H1 (cell line): ENCODE results near the gene LRRC61. TPM values are rescaled to one million over a fixed set of nuclear protein-coding genes. Genes with fewer than 3 reads are reported as not detected.

Experiments used
- CTCF ChIA-PET: fragments of 300-600 bp; sonication (Branson Sonifier 250); formaldehyde crosslinking; loops from one replicate; lab custom pipeline; 2021; ENCODE audit not compliant: partially characterized antibody; lab: Charles Lee
- POLR2A ChIA-PET: fragments of 300-600 bp; sonication (Branson Sonifier 250); formaldehyde crosslinking; loops from one replicate; lab custom pipeline; 2021; ENCODE audit warnings: inconsistent platforms; ENCODE audit not compliant: partially characterized antibody; lab: Charles Lee
- DNase-seq, 2 experiments: peaks; one replicate each; pipeline versions ENCODE4 v3.0.0 to v3.0.0-alpha.2; 2010 to 2022; ENCODE audit warnings: low spot score in 2 of 2, low read depth in 1 of 2, mixed read lengths in 1 of 2
- FAIRE-seq: peaks from 2 replicates; lab custom pipeline; 2011; peaks lifted over from hg19 to GRCh38; lab: Jason Lieb, UNC
- H2AFZ ChIP-seq: 2 replicates; pipeline ENCODE4 v1.8.1; 2012; ENCODE audit warnings: low read length, inconsistent platforms
- H2AK5ac ChIP-seq: 2 replicates; pipeline ENCODE4 v1.6.1; 2013; ENCODE audit warnings: low read depth, low read length
- H2BK120ac ChIP-seq: replicated peaks from 2 replicates; pipeline ENCODE3; 2013; ENCODE audit warnings: low read depth, low read length, inconsistent platforms
- H2BK12ac ChIP-seq: 2 replicates; pipeline ENCODE4 v1.6.1; 2013; ENCODE audit warnings: low read depth, low read length
- H2BK15ac ChIP-seq: 2 replicates; pipeline ENCODE4 v1.6.1; 2013; ENCODE audit warnings: low read length
- H2BK20ac ChIP-seq: 2 replicates; pipeline ENCODE4 v1.6.1; 2013; ENCODE audit warnings: low read length
- H2BK5ac ChIP-seq: 2 replicates; pipeline ENCODE4 v1.6.1; 2013; ENCODE audit warnings: low read depth, low read length
- H3K14ac ChIP-seq: 2 replicates; pipeline ENCODE4 v1.6.1; 2013; ENCODE audit warnings: inconsistent platforms; ENCODE audit not compliant: insufficient read length
- H3K18ac ChIP-seq: 2 replicates; pipeline ENCODE4 v1.6.1; 2013; ENCODE audit warnings: low read length; ENCODE audit errors: extremely low read depth
- H3K23ac ChIP-seq: 2 replicates; pipeline ENCODE4 v1.6.1; 2013; ENCODE audit warnings: inconsistent platforms; ENCODE audit not compliant: insufficient read length
- H3K23me2 ChIP-seq: 2 replicates; pipeline ENCODE4 v1.6.1; 2013; ENCODE audit warnings: low read depth, low read length
- H3K27ac ChIP-seq: 2 replicates; pipeline ENCODE4 v1.6.1; 2011; ENCODE audit warnings: low read depth, low read length, inconsistent platforms
- H3K27me3 ChIP-seq, 4 experiments: replicated peaks in 1 of 4; 1 replicate in 1 of 4; 2 replicates in 3 of 4; pipeline versions ENCODE4 v1.6.1 to v1.8.1; 2011 to 2013; ENCODE audit warnings: low read length in 3 of 4, mild to moderate bottlenecking in 3 of 4, inconsistent platforms in 2 of 4, mixed read lengths in 2 of 4, moderate library complexity in 1 of 4; ENCODE audit not compliant: control insufficient read depth in 3 of 4, insufficient read depth in 3 of 4; ENCODE audit errors: extremely low read depth in 1 of 4
- H3K36me3 ChIP-seq, 4 experiments: 2 replicates each; pipeline versions ENCODE4 v1.6.1 to v1.8.1; 2011 to 2013; ENCODE audit warnings: mild to moderate bottlenecking in 4 of 4, low read length in 3 of 4, moderate library complexity in 2 of 4, control low read depth in 1 of 4, inconsistent platforms in 1 of 4; ENCODE audit not compliant: insufficient read depth in 4 of 4, control insufficient read depth in 2 of 4
- H3K4ac ChIP-seq: replicated peaks from 2 replicates; pipeline ENCODE3; 2013; ENCODE audit warnings: low read length, low read depth, mixed read lengths, inconsistent platforms; ENCODE audit not compliant: insufficient read length
- H3K4me1 ChIP-seq, 4 experiments: replicated peaks in 1 of 4; 1 replicate in 1 of 4; 2 replicates in 3 of 4; pipeline versions ENCODE4 v1.6.1 to v1.8.1; 2011 to 2013; ENCODE audit warnings: low read length in 3 of 4, inconsistent platforms in 2 of 4, mixed read lengths in 1 of 4; ENCODE audit not compliant: insufficient read depth in 4 of 4, control insufficient read depth in 3 of 4
- H3K4me2 ChIP-seq, 2 experiments: 2 replicates each; pipeline versions ENCODE4 v1.6.1 to v1.8.1; 2011 to 2013; ENCODE audit warnings: low read depth in 2 of 2, low read length in 2 of 2, control low read depth in 1 of 2, inconsistent platforms in 1 of 2, mild to moderate bottlenecking in 1 of 2; ENCODE audit not compliant: insufficient read depth in 1 of 2
- H3K4me3 ChIP-seq, 4 experiments: fragments of 200-600, 300-600 bp in 1 of 4; sonication (generic), shearing (Covaris generic), sonication (Bioruptor Twin) in 1 of 4; 2 replicates each; pipeline versions ENCODE4 v1.5.1 to v1.8.1; 2011 to 2016; ENCODE audit warnings: low read length in 4 of 4, low read depth in 3 of 4, control low read depth in 2 of 4, inconsistent platforms in 2 of 4, mild to moderate bottlenecking in 2 of 4, mixed read lengths in 1 of 4, moderate library complexity in 1 of 4; ENCODE audit not compliant: insufficient read depth in 2 of 4; ENCODE audit errors: extremely low read depth in 1 of 4
- H3K56ac ChIP-seq: replicated peaks from 2 replicates; pipeline ENCODE3; 2013; ENCODE audit warnings: low read depth, mild to moderate bottlenecking, mixed read lengths, low read length, inconsistent platforms; ENCODE audit not compliant: insufficient read length
- H3K79me1 ChIP-seq: 2 replicates; pipeline ENCODE4 v1.6.1; 2013; ENCODE audit warnings: low read depth, low read length, control low read depth
- H3K79me2 ChIP-seq, 2 experiments: 2 replicates each; pipeline versions ENCODE4 v1.6.1 to v1.8.1; 2012 to 2013; ENCODE audit warnings: low read length in 2 of 2, mild to moderate bottlenecking in 2 of 2, inconsistent platforms in 1 of 2; ENCODE audit not compliant: insufficient read depth in 2 of 2, control insufficient read depth in 1 of 2
- H3K9ac ChIP-seq, 4 experiments: replicated peaks in 1 of 4; 1 replicate in 1 of 4; 2 replicates in 3 of 4; pipeline versions ENCODE4 v1.6.1 to v1.8.1; 2011 to 2013; ENCODE audit warnings: low read depth in 3 of 4, low read length in 3 of 4, control low read depth in 2 of 4, mild to moderate bottlenecking in 2 of 4, moderate library complexity in 2 of 4, inconsistent platforms in 1 of 4; ENCODE audit errors: extremely low read depth in 1 of 4
- H3K9me3 ChIP-seq, 2 experiments: 2 replicates each; pipeline versions ENCODE4 v1.6.1 to v1.8.1; 2012 to 2013; ENCODE audit warnings: mild to moderate bottlenecking in 2 of 2, moderate library complexity in 2 of 2, control low read depth in 1 of 2, inconsistent platforms in 1 of 2, low read depth in 1 of 2, low read length in 1 of 2, mixed read lengths in 1 of 2; ENCODE audit not compliant: insufficient read depth in 2 of 2
- H4K20me1 ChIP-seq, 2 experiments: replicated peaks in 1 of 2; 2 replicates each; pipeline versions ENCODE3 to v1.8.1; 2011 to 2013; ENCODE audit warnings: inconsistent platforms in 2 of 2, low read length in 2 of 2, mild to moderate bottlenecking in 1 of 2; ENCODE audit not compliant: insufficient read depth in 2 of 2, control insufficient read depth in 1 of 2
- H4K5ac ChIP-seq: 2 replicates; pipeline ENCODE4 v1.6.1; 2013; ENCODE audit warnings: low read length, low read depth, mixed read lengths, inconsistent platforms; ENCODE audit not compliant: insufficient read length
- H4K8ac ChIP-seq: 2 replicates; pipeline ENCODE4 v1.8.0; 2013; ENCODE audit warnings: mild to moderate bottlenecking, moderate library complexity, low read length, inconsistent platforms; ENCODE audit not compliant: insufficient read depth; ENCODE audit errors: extremely low read depth
- H4K91ac ChIP-seq: replicated peaks from 2 replicates; pipeline ENCODE3; 2013; ENCODE audit warnings: low read length, mixed read lengths, inconsistent platforms; ENCODE audit not compliant: insufficient read length
- HDAC2 ChIP-seq, 2 experiments: fragments of 300-600 bp in 1 of 2; sonication (generic) in 1 of 2; IDR thresholded peaks; 2 replicates each; pipeline ENCODE4 v1.6.1; 2011 to 2012; ENCODE audit warnings: low read depth in 2 of 2, low read length in 2 of 2, mild to moderate bottlenecking in 2 of 2, moderate library complexity in 2 of 2, borderline replicate concordance in 1 of 2, inconsistent platforms in 1 of 2
- HDAC6 ChIP-seq: IDR thresholded peaks from one replicate; pipeline ENCODE4 v1.7.1; 2012; ENCODE audit warnings: low read depth, mild to moderate bottlenecking, inconsistent platforms, low read length, moderate library complexity
- TAF7 ChIP-seq: optimal IDR thresholded peaks from 2 replicates; pipeline ENCODE3; 2011; ENCODE audit warnings: low read depth, mild to moderate bottlenecking, inconsistent platforms, low read length, moderate library complexity, borderline replicate concordance
- YY1 ChIP-seq: IDR thresholded peaks from 2 replicates; pipeline ENCODE4 v1.6.1; 2011; ENCODE audit warnings: low read depth, mild to moderate bottlenecking, low read length
- WGBS, 2 experiments: shearing (Covaris generic) in 1 of 2; methylation state at CpG; one replicate each; pipeline versions ENCODE4 v1.1.6 to v1.1.7; 2013 to 2015; ENCODE audit warnings: low lambda C conversion rate in 2 of 2, mixed read lengths in 2 of 2, inconsistent platforms in 1 of 2, low coverage in 1 of 2, missing lambda C conversion rate in 1 of 2; ENCODE audit not compliant: insufficient replicate concordance in 2 of 2, insufficient coverage in 1 of 2, insufficient read length in 1 of 2; ENCODE audit errors: extremely low coverage in 1 of 2, missing lambda C conversion rate in 1 of 2; 5-methylcytosine and 5-hydroxymethylcytosine counted together
- polyA plus RNA-seq, 7 experiments: library from polyadenylated mRNA; depleted of rRNA in 3 of 7; stranded (reverse) in 5 of 7; unstranded in 2 of 7; fragments of >200 nt in 5 of 7; fragments of 200-250 nt in 2 of 7; gene quantifications; 1 replicate in 5 of 7; 2 replicates in 1 of 7; 4 replicates in 1 of 7; pipeline versions ENCODE4 v1.2.1 to v1.2.3, GENCODE V29; 2011 to 2013; ENCODE audit warnings: missing spikeins in 2 of 7, mixed read lengths in 2 of 7
- total RNA-seq: library from RNA; stranded (reverse); fragmentation: NEBNext Ultra II Directional; extraction: Animal tissue kit (Norgen Biotek cat#: 25700); gene quantifications from 2 replicates; pipeline ENCODE4 v1.2.1, GENCODE V29; 2021
- TF ChIP-seq, protein P1 (sequence below): IDR thresholded peaks from 2 replicates; pipeline ENCODE4 v1.6.1; 2011; ENCODE audit warnings: low read depth, mild to moderate bottlenecking, low read length; ENCODE audit not compliant: insufficient read depth

Gene LRRC61
- total and polyA plus RNA-seq, 2 of the 8 experiments (the other 6 are each of a cell fraction or from before 2014, with no cell fraction given) = 0.73 to 44.8 TPM

DNA sequence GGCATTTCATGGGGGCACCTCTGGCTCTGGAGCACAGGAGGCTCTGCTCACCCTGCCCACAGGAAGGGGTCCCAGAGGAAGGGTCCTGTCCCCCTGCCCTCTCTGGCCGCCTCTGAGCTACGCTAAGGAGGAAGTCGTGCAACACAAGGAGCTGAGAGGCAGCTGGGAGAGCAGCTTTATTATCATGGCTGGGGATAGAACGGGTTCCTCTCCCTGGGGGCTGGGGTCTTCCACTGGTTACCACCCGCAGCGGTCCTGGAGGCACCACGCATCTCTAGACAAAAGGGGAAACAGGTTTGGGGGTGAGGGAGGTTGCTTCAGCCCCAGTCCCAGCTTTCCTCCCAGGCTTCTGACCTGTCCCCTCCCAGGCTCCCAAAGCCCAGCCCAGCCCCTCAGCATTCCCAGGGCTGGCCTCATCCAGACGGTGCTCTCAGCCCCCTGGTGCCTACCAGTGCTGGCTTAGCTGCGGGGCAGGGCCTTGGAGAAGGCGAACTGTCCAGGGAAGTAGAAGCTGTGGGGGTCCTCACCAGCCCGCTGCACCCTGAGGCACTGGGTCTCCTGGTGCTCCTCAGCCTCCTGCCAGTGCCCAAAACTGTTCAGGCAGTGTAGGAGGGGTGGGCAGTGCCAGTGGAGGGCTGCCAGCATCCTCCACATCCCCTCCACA is 15.1 kb downstream of the LRRC61 start:
- Histone ChIP-seq H3K36me3 (peaks cover 2 to 25% (median 6%) of the 10 kb centered on the region in 4 experiments; a peak in 6 of 8 replicates), H2BK120ac (no peak overlapping the region), H3K23me2 (peaks cover 17% of the 10 kb centered on the region), H3K79me1 (peaks cover 6% of the 10 kb centered on the region), H3K23ac (no peak overlapping the region), H3K18ac (peak overlapping the region; percentile 48; the same call in 1 of the 2 replicates), H2AFZ (no peak overlapping the region), H4K8ac (no peak overlapping the region), H2BK12ac (no peak overlapping the region), H3K56ac (no peak overlapping the region), H3K79me2 (peaks cover 0 to 22% of the 10 kb centered on the region in 2 experiments; a peak in 2 of 4 replicates), H3K27me3 (peaks cover 0 to 19% (median 17%) of the 10 kb centered on the region in 4 experiments; a peak in 6 of 7 replicates), H3K9ac (no peak overlapping the region; a peak in 1 of 7 replicates), H3K4me2 (no peak overlapping the region; a peak in 1 of 4 replicates), H2BK5ac (no peak overlapping the region), H3K14ac (no peak overlapping the region), H2BK20ac (no peak overlapping the region), H3K4ac (no peak overlapping the region), H2BK15ac (no peak overlapping the region), H4K20me1 (peaks cover 9 to 18% of the 10 kb centered on the region in 2 experiments), H3K27ac (no peak overlapping the region), H3K4me3 (no peak overlapping the region), H4K5ac (no peak overlapping the region), H3K4me1 (peaks cover 15 to 73% (median 40%) of the 10 kb centered on the region in 4 experiments), H2AK5ac (0 out of 2 replicates have a peak overlapping the region, but pooled peaks have one; percentile 84), H4K91ac (no peak overlapping the region), H3K9me3 (no peaks in the 10 kb centered on the region)
- ChIA-PET CTCF (interaction anchor here (0.6 to 2.2 kb wide), 6 partner anchors 12 to 83 kb away, joined by 3 to 8 read pairs (median 4); no protein-coding TSS in a partner anchor), POLR2A (interaction anchor here (0.9 to 7.6 kb wide), 8 partner anchors 9 to 67 kb away, joined by 3 to 76 read pairs (median 8); partner anchors contain the start of gene REPIN1)
- FAIRE-seq (no peak), DNase-seq (no peak)
- WGBS, 2 experiments = 85% methylated on average over 10 of the region's 11 CpGs; no CpG with 5 or more reads in 1 of the 2 experiments
- TF ChIP-seq TAF7 = no peak
- no peak for TF ChIP-seq HDAC6
- TF ChIP-seq, protein P1, sequence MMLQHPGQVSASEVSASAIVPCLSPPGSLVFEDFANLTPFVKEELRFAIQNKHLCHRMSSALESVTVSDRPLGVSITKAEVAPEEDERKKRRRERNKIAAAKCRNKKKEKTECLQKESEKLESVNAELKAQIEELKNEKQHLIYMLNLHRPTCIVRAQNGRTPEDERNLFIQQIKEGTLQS = no peak
- no peak for TF ChIP-seq YY1
- TF ChIP-seq HDAC2 (IDR thresholded peaks at IDR 0.05; ENCODE audit: borderline replicate concordance in 1 of 2, low read depth in 2 of 2, low read length in 2 of 2) = no peak
